ENCODE data around the gene OSBPL6. TPM values are rescaled to one million over a fixed set of nuclear protein-coding genes. Genes with fewer than 3 reads are reported as not detected.

The OSBPL6 gene
- total and polyA plus RNA-seq, 3 donors from 2014 or later: 1.7 to 3.8 (median 2.6) TPM

- WGBS, 2 donors: 55 to 69% methylated on average over 4 of the region's 4 CpGs
- intact Hi-C loops (cut with DNase I; ENCODE audit: low total_unique reads): no loop called here
Measured at GRCh38 chr2:178385595-178386148, 191.4 kb downstream of the OSBPL6 start.

GRCh38 chr2:178386986-178387597, 192.8 kb downstream of the OSBPL6 start:
- DNase-seq: no peak

More at GRCh38 chr2:178385595-178386148, 191.4 kb downstream of the OSBPL6 start:
- Histone ChIP-seq H3K4me3 (no peak overlapping the region), H3K4me1 (no peaks in the 10 kb centered on the region), H3K27me3 (no peaks in the 10 kb centered on the region), H3K36me3 (ENCODE audit: low read depth, missing control alignments) (no peaks in the 10 kb centered on the region), H3K27ac (no peak overlapping the region), H3K9me3 (no peaks in the 10 kb centered on the region)
- no peak for DNase-seq
- TF ChIP-seq CTCF (IDR thresholded peaks at IDR 0.05): no peak

GRCh38 chr2:178388287-178388686, 194.0 kb downstream of the OSBPL6 start:
- Histone ChIP-seq H3K9me3 (no peaks in the 10 kb centered on the region), H3K27ac (no peak overlapping the region), H3K4me1 (no peaks in the 10 kb centered on the region), H3K4me3 (no peak overlapping the region), H3K36me3 (ENCODE audit: low read depth, missing control alignments) (no peaks in the 10 kb centered on the region), H3K27me3 (no peaks in the 10 kb centered on the region)
- no peak for DNase-seq
- no peak for TF ChIP-seq CTCF (IDR thresholded peaks at IDR 0.05)
- no peak for TF ChIP-seq POLR2A (IDR thresholded peaks at IDR 0.05)
- 84 to 87% methylated on average over 6 to 7 of the region's 7 CpGs for WGBS, 2 donors
- intact Hi-C loops (cut with DNase I; ENCODE audit: low total_unique reads): no loop called here

More at GRCh38 chr2:178386986-178387597, 192.8 kb downstream of the OSBPL6 start:
- H3K27me3 ChIP-seq: no peaks in the 10 kb centered on the region
- intact Hi-C loops (cut with DNase I; ENCODE audit: low total_unique reads): no loop called here
- H3K4me1 ChIP-seq: no peaks in the 10 kb centered on the region
- H3K4me3 ChIP-seq: no peak overlapping the region
- 72 to 84% methylated on average over 1 of the region's 1 CpG for WGBS, 2 donors
- no peaks in the 10 kb centered on the region for H3K9me3 ChIP-seq
- no peaks in the 10 kb centered on the region for H3K36me3 ChIP-seq (ENCODE audit: low read depth, missing control alignments)
- no peak for TF ChIP-seq CTCF (IDR thresholded peaks at IDR 0.05)
- TF ChIP-seq POLR2A (IDR thresholded peaks at IDR 0.05): no peak
- H3K27ac ChIP-seq: no peak overlapping the region

- TF ChIP-seq POLR2A (IDR thresholded peaks at IDR 0.05): no peak
- TF ChIP-seq CTCF (IDR thresholded peaks at IDR 0.05): no peak
- H3K27ac ChIP-seq: no peak overlapping the region
- H3K9me3 ChIP-seq: no peaks in the 10 kb centered on the region
- intact Hi-C loops (cut with DNase I; ENCODE audit: low total_unique reads): no loop called here
- H3K27me3 ChIP-seq: no peaks in the 10 kb centered on the region
- no peaks in the 10 kb centered on the region for H3K36me3 ChIP-seq (ENCODE audit: low read depth, missing control alignments)
- no peaks in the 10 kb centered on the region for H3K4me1 ChIP-seq
- H3K4me3 ChIP-seq: no peak overlapping the region
- no peak for DNase-seq
- 92 to 94% methylated on average over 4 of the region's 4 CpGs for WGBS, 2 donors
Measured at GRCh38 chr2:178391701-178392100, 197.4 kb downstream of the OSBPL6 start.

- no peaks in the 10 kb centered on the region for H3K9me3 ChIP-seq
- DNase-seq: no peak
- no peaks in the 10 kb centered on the region for H3K4me1 ChIP-seq
- intact Hi-C loops (cut with DNase I; ENCODE audit: low total_unique reads): no loop called here
- H3K27me3 ChIP-seq: no peaks in the 10 kb centered on the region
- 92% methylated on average over 3 of the region's 3 CpGs for WGBS, 2 donors
- H3K27ac ChIP-seq: no peak overlapping the region
- no peak overlapping the region for H3K4me3 ChIP-seq
- no peaks in the 10 kb centered on the region for H3K36me3 ChIP-seq (ENCODE audit: low read depth, missing control alignments)
- TF ChIP-seq CTCF (IDR thresholded peaks at IDR 0.05): no peak
- TF ChIP-seq POLR2A (IDR thresholded peaks at IDR 0.05): no peak
Measured at GRCh38 chr2:178392215-178392614, 197.9 kb downstream of the OSBPL6 start.
